SK-MEL-5 (cell line): ENCODE data around the gene PTGFRN. TPM values are rescaled to one million over a fixed set of nuclear protein-coding genes. Genes with fewer than 3 reads are reported as not detected.

ENCODE experiments used
- DNase-seq: peaks from one replicate; pipeline ENCODE4 v3.0.0-alpha.2; 2016; ENCODE audit warnings: low read depth, low spot score
- in situ Hi-C: cut with HindIII; loops from 2 replicates; pipeline ENCODE4 v1.10.0; 2016; ENCODE audit warnings: low sequenced_read_pairs, high pct_unique_total_duplicates, low pct_unique_long_range_greater_than_20kb
- total RNA-seq: library from RNA; depleted of rRNA; stranded (reverse); fragments of >200 nt; shearing (Covaris generic); gene quantifications from 2 replicates; pipeline ENCODE4 v1.2.3, GENCODE V29; 2014

The PTGFRN gene
- total RNA-seq, 1 experiment from 2014 or later = 28.4 TPM

DNA sequence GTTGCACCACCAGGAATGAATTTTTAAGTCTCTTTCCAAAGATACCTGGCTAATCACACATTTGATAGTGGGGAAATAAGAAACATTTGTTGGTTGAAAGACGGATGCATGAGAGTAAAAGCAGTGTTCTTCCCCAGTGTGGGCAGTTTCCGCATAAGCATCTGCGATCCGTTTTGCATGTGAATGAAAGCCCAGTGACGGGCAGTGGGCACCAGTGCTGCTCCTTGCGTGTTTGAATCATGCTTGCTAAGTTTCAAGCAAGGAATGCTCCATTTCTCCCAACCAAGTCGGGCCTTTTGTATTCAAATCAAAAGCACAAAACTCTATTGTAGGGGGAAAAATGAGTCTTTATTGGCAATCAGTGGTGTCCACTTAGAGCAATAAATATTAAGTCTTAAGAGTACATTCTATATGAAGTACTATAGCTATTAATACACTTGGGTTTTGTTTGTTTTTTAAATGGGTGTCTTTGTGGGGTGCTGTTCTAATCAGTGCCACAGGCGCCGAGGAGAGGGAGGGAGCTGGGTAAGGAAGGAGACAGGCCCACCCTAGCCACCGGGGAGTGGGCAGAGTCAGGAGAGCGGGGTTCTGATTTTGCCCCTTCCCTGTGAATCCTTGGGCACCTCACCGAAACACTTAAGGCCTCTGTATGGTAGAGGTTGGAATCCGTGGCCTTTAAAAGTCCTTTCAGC is 750 bp upstream of the PTGFRN start:
- in situ Hi-C loops = no loop called here
- DNase-seq = no peak

DNA sequence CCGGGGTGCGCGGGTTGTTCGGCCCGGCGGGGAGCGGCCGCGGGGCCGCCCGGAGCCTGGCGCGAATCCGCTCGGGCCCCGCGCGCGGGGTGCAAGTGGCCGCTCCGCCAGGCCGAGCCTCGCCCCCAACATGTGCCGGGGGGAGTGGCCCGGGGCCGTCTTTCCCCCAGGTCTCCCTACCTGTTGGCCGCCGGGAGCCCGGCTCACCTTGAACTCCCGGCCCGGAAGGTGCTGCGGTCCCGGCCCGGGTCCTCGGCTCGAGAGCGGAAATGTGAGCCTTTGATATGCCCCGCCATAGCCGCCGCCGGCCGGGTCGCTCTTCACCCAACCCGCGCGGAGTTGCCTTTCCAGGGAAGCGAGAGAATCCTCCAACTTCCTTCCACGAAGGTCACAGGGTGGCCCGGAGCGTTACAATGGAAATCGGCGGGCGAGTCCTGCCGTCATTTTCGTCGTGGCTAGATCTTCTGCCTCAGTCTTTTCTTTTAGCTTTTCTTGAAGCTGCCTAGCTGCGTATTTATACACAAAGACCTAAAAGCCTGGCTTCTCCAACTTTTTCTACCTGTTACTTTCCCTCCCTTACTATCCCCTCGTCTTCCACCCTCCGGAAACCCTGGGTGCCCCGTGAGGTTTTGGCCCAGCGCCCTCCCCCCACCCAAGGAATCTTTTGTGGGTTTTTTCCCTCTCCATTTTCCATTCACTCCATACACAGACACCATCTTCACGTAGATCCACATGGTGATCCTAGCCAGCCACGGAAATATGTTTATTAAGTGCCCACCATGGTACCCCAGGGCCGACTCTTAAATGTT is 867 bp downstream of the PTGFRN start:
- peak; percentile 21 for DNase-seq
- in situ Hi-C loops = no loop called here

DNA sequence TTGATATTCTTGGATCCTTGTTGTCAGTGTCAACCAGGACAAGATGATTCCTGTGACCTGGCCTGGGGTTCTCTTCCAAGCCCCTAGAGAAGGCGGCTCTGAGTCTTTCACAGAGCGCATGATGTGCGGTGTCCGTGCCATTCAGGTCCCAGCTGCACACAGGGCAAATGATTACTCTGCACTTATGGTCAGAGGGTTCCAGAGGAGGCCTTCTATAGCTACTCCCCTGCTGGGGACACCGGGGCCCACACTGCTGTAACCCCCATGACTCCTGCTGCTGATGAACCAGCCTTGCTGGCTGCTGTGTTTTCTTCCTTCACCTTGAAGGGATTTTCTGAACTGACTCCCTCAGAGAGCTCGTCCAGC is 1.5 kb downstream of the PTGFRN start:
- in situ Hi-C loops = no loop called here
- no peak for DNase-seq

DNA sequence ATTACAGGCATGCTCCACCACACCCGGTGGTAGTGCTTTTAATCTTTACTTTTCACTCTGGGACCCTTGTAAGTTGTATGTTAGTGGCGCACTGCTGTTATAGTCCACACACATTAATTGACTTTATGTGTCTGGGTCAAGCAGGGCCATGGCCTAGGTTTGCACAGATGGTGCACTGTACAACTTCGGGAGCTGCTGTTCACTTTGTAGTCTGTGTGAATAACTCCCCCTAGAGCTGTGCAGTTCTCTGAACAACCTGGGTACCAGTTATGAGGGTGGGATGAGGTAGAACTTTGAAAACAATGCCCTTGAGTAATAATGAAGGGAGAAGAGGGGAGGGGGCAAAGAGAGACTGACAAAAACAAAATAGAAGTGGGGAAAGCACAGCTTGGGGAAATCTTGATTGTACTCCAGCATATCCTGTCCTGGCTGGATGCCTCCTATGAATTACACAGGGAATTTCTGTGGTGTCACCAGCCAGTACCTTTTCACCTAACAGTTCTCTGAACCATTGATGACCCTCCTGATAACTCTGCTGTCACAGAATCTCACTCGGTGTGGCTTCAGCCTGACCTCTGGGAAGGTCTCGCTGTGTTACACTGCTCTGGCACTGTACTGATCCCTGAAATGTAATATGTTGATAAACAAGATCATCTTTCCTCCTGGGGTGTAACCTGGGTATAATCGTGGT is 2.2 kb downstream of the PTGFRN start:
- in situ Hi-C loops = no loop called here

DNA sequence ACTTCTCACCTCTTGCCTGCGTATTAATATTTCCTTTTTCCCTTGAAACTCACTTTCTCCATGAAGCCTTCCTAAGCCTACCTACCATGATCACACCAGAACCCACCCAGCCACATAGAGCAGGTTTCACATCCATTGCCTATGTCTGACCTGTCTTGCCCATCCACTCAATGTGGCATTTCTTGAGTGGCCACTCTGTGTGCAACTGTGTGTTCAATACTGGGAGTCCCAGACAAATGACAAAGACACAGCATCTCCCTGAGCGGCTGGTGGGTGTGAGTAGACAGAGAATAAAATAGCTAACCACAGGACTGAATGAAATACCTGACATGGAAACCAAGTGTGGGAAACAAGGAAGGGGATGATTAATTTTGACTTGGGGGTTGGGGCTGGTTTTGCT is 3.1 kb downstream of the PTGFRN start:
- in situ Hi-C loops = no loop called here
- no peak for DNase-seq

More for the DNA sequence above, 2.2 kb downstream of the PTGFRN start:
- DNase-seq = no peak

DNA sequence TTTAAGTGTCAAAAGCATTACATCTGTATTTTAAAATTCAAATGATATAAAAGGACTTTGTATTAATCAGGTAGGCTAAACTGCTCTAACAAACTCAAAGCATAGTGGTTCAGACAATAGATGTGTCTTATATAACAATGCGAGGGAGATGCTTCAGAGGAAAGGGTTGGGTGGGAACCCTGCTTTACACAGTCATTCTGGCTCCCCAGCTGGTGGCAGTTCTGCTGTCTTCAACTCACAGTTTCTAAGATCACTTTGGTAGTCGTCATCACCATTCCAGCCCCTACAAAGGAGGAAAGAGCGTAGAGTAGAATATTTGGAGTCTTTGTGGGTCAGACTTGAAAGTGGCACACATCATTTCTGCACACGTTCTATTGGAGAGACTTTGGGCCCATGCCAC is 4.2 kb downstream of the PTGFRN start:
- in situ Hi-C loops = no loop called here
- DNase-seq = no peak

DNA sequence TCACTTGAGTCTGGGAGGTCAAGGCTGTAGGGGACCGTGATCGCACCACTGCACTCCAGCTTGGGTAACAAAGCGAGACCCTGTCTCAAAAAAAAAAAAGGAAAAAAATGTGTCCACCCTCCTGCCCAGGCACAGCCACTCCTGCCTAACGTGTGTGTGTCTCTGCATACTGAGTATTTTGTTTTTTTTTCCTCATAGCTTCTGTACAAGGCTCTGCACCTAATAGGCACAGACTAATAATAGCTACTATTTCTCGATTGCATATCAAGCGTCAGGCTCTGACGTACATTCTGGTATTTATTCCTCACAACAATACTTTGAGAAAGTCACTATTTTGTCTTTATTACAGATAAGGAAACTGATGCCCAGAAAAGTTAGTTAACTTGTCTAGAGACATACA is 5.0 kb downstream of the PTGFRN start:
- DNase-seq = no peak
- in situ Hi-C loops = no loop called here

DNA sequence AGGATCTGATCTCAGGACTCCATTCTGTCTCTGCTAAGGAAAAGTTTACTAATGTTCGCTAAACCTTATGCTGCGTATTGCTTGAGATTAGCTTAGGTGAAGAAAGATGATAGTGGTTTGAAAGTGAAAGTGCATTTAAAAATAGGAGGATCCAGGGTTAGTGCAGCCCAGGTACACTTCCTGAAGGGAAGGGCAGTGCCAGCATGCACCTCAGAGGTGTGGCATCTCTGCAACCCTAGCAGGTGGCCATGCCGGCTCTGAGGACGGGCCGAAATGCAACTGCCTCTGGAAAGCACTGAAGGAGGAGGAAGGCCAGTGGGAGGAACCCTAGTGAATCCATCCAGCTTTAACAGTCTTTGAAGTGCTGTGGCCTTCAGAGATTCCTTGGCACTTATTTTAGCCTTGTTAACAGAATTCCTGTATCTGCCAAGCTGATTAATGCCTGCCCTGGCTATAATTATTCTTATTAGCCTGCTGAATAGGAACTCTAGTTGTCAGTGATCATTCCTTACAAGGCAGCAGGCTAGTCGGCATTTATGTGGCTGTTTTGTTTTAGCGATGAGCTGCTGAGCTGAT is 5.5 kb downstream of the PTGFRN start:
- DNase-seq = no peak
- in situ Hi-C loops = no loop called here

DNA sequence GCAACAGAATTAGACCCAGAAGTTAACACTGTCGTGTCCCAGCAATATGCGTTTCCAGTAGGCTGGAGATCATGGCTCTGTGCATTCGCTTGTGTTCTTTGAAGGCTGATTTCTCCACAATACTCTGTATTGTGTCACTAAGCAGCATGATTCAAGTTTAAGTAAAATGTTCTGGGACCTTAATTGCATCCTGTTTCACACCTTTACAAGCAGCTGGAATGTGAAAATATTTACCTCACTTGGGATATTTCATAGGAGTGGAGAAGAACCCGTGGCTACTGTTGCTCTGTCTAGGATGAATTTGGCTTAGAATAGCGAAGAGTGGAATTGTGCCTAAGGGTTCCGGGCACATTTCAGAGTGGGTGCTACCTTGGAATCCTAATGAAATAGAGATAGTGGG is 6.3 kb downstream of the PTGFRN start:
- in situ Hi-C loops = no loop called here

DNA sequence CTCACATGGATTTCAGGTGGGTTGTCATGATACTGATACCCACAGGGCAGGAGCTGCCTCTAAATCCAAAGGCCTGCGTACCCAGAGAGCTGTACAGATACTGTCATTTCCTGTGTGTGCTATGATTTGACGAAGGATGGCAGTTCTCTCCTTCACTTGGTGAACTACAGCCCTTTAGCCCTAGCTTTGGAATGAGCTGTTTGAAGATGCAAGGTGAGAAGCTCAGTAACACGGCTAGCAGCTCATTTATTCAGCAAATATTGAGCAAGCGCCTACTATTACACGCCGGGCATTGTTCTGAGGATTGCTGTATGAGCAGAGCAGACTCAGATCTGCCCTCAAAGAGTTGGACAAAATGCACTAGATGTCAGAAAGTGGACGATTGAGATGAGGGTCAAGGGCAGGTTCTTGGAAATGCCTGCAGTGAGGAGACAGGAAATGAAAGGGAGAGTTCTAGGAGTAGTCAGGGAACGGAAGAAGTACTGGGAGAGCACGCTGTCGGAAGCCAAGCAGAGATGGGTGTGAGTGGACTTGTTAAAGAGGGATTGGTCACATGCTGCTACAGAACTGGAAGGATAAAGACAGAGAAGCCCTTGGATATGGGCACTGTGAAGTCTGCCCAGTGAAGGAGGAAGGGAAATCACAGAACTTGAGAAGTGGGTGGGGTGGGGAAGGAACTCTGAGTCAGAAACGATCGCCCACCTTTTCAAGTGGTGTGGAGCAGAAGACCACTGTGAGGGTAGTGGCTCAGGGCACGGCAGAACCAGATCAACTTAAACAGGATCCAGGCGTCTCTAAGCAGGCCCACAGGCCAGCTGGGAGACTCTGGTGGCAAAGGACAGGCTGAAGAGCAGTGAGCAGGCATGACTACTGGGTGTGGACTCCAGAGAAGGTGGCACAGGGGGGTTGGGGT is 7.1 kb downstream of the PTGFRN start:
- DNase-seq = no peak
- in situ Hi-C loops = no loop called here

More for the DNA sequence above, 6.3 kb downstream of the PTGFRN start:
- DNase-seq = no peak

DNA sequence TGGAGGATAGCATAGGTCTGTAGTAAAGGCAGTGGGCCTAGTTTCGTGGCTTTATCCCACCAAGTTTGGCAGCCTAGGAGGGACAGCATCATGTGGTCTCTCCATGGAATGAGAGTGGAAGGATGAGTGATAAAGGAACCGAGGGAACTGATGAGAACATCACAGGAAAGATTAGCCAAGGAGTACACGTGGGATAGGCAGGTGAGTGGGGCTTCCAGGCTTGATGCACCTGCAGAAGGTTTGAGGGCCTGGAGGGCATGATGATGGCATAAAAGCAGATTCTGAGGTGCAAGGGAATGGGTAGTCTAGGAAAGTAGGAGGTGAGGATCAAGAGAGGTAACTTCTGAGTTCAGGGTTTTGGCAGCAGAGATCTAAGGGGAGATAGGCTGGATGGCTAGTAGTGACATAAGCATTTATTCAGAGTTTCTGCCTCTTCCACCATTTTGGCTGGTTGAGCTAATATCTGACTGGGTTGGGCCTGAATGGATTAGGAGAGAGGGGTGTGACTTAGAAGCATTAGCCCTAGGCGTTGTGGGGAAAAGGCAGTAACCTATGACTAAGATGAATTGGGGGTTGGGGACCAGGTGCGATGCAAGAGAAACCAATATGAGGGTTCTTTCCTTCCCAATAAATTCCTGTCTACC is 9.1 kb downstream of the PTGFRN start:
- no peak for DNase-seq
- in situ Hi-C loops = no loop called here

DNA sequence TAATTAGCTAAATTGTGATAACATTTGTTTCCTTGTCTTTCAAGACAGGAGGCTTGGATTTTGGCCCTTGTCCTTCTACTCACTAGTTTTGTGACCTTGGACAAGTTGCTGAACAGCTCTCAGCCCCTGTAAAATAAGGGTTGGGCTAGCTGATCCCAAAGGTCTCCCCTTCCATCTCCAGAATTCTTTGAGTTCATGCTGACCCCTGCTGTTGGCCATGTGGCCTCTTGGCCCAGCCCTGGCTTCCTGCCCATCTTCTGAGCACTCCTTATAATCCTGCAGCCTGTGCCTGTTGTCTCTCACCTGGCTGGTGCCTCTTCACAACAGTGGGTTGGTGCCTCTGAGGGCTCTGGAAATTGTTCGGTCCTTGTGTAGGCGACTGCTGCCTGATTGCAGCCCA is 10.1 kb downstream of the PTGFRN start:
- in situ Hi-C loops = no loop called here
- DNase-seq = peak; percentile 26

DNA sequence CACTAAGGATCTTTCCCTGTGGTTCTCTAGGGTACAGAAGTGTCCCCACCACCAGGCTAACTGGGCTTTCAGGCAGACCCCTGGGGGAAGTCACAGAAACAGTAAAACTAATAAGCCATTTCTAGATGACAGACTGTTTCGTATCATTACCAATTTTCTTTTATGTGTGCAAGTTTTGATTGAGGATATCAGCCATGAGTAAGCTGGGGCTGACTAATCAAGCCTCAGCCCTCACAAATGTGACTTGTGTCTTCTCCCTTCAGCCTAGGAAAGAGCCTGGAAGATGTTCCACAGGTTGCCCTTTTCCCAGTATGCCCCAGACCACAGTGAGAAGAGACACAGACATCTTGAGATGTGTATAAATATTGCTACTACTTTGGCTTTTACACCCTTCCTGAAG is 10.5 kb downstream of the PTGFRN start:
- no peak for DNase-seq
- in situ Hi-C loops = no loop called here

DNA sequence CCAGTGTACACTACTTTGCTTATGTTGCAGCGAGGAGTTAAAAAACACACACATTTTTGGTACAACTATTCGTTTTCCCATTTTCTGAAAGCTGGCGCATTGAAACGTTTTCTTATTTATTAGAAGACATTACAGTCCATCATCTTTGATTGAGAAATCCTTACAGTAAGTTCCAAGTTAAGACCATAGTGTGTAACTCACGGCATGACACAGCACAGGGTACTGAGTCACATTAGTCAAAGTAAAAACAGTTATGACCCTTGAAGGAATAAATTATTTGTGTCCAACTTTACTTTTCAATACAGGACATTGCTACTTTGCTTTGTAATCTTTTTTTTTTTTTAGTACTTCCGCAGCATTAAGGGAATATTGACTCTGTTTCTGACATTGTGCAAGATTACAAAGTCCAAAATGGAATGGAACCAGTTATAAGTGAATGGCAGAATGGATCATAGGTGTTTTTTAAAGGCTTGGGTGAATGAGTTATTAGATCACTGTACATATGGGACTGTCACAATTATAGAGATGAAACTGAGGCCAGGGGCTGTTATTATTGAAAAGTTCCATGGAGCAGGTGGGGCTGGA is 11.7 kb downstream of the PTGFRN start:
- DNase-seq = no peak
- in situ Hi-C loops = no loop called here

DNA sequence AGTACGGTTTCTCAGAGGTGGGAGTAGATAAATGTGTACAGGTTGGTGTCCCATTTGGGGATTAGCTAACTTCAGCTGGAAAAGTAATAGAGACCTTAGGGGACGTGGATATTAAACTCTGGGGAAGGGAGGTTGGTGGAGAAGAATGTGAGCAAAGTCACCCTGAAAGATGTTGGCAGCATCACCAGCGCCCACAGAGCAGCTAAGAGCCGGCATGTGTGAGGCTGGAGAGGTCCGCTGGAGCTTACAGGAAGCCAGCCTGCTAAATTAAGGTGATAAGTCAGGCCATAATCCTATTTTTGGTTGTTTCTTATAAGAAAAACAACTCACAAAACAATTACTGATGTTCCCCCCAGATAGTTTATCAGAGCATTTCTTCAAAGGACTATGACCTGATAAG is 12.2 kb downstream of the PTGFRN start:
- DNase-seq = no peak
- in situ Hi-C loops = no loop called here

DNA sequence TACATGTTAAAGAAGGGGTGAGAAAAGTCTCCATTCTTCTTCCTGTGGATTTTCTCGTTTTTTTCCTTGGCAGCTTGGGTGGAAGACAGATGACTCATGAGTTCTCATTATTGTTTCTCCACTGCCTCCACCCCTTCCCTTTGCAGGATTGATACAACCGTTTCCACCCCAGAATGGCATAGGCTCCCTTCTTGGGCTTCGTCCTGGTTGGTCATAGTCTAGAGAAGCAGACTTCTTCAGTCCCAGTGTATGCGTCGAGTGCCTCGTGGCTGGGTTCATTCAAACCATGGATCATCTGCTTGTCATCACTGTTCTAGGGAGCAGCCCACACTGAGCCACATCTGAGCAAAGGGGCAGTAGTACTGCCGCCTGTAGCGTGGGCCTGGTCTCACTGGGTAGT is 13.7 kb downstream of the PTGFRN start:
- DNase-seq = no peak
- in situ Hi-C loops = no loop called here
